ENCODE data around the gene GLIS2.

Gene GLIS2

GRCh38 chr16:4315186-4316107 is at the start of gene GLIS2:
Gene GLIS2 (plus strand): TSS chr16:4316067. CDS start chr16:4332281, 16,214 bp downstream.
- Mint-ChIP-seq H3K4me1 (peaks cover 14 to 31% of the 10 kb centered on the region in 2 donors), H3K27me3 (peaks cover 16 to 37% of the 10 kb centered on the region in 2 donors), H3K9me3 (no peaks in the 10 kb centered on the region), H3K4me3 (peak within 1 kb of the TSS; percentile 81 to 85), H3K27ac (no peak within 1 kb of the TSS), H3K36me3 (no peaks in the 10 kb centered on the region)
- no peak for DNase-seq
- ATAC-seq (replicated peaks), result peak; percentile 14 to 23

GRCh38 chr16:4266372-4266771 is 49.5 kb upstream of the GLIS2 start:
- H3K27ac Mint-ChIP-seq, result peak overlapping the region; percentile 4
- H3K27me3 Mint-ChIP-seq, result no peaks in the 10 kb centered on the region
- peaks cover 23 to 38% of the 10 kb centered on the region in 2 donors for H3K36me3 Mint-ChIP-seq
- no peak overlapping the region for H3K4me3 Mint-ChIP-seq
- DNase-seq (no peak), ATAC-seq (replicated peaks) (no peak)
- peaks cover 0 to 2% of the 10 kb centered on the region in 2 donors for H3K9me3 Mint-ChIP-seq
- peaks cover 17 to 45% of the 10 kb centered on the region in 2 donors for H3K4me1 Mint-ChIP-seq

- no peak overlapping the region for H3K27ac Mint-ChIP-seq
- H3K4me1 Mint-ChIP-seq, result peaks cover 13 to 27% of the 10 kb centered on the region in 2 donors
- H3K36me3 Mint-ChIP-seq, result peaks cover 13 to 18% of the 10 kb centered on the region in 2 donors
- DNase-seq, result no peak
- H3K4me3 Mint-ChIP-seq, result peak overlapping the region in 1 of 2 donors; percentile 20
- H3K27me3 Mint-ChIP-seq, result no peaks in the 10 kb centered on the region
- H3K9me3 Mint-ChIP-seq, result no peaks in the 10 kb centered on the region
- ATAC-seq (replicated peaks), result no peak
Observed at GRCh38 chr16:4270091-4270490, 45.8 kb upstream of the GLIS2 start.

GRCh38 chr16:4270595-4270994 is 45.3 kb upstream of the GLIS2 start:
- Mint-ChIP-seq H3K9me3 (no peaks in the 10 kb centered on the region), H3K4me3 (peak overlapping the region; percentile 92 to 95), H3K4me1 (peaks cover 13 to 27% of the 10 kb centered on the region in 2 donors), H3K27ac (peak overlapping the region; percentile 98), H3K27me3 (no peaks in the 10 kb centered on the region), H3K36me3 (peaks cover 13 to 15% of the 10 kb centered on the region in 2 donors)
- no peak for ATAC-seq (replicated peaks)
- DNase-seq, result no peak

- Mint-ChIP-seq H3K4me3 (peak overlapping the region; percentile 92 to 95), H3K9me3 (no peaks in the 10 kb centered on the region), H3K27ac (peak overlapping the region; percentile 98), H3K36me3 (peaks cover 7 to 11% of the 10 kb centered on the region in 2 donors), H3K4me1 (peaks cover 13 to 27% of the 10 kb centered on the region in 2 donors), H3K27me3 (no peaks in the 10 kb centered on the region)
- DNase-seq (peak; percentile 88), ATAC-seq (replicated peaks) (peak; percentile 84)
Observed at GRCh38 chr16:4271176-4272113, 44.4 kb upstream of the GLIS2 start.

GRCh38 chr16:4272114-4272956 is 43.5 kb upstream of the GLIS2 start:
- Mint-ChIP-seq H3K27me3 (no peaks in the 10 kb centered on the region), H3K9me3 (no peaks in the 10 kb centered on the region), H3K4me3 (peak overlapping the region; percentile 93 to 95), H3K36me3 (peaks cover 7 to 11% of the 10 kb centered on the region in 2 donors), H3K27ac (peak overlapping the region; percentile 94), H3K4me1 (peaks cover 13 to 26% of the 10 kb centered on the region in 2 donors)
- peak; percentile 24 to 33 for ATAC-seq (replicated peaks)
- DNase-seq, result peak; percentile 45

GRCh38 chr16:4273858-4274311 is 42.0 kb upstream of the GLIS2 start:
- Mint-ChIP-seq H3K4me3 (peak overlapping the region; percentile 93 to 95), H3K36me3 (peaks cover 5 to 7% of the 10 kb centered on the region in 2 donors), H3K27ac (peak overlapping the region; percentile 75), H3K27me3 (no peaks in the 10 kb centered on the region), H3K9me3 (no peaks in the 10 kb centered on the region), H3K4me1 (peaks cover 7 to 17% of the 10 kb centered on the region in 2 donors)
- peak; percentile 20 for DNase-seq
- ATAC-seq (replicated peaks), result peak; percentile 19 to 21

GRCh38 chr16:4275861-4276260 is 40.0 kb upstream of the GLIS2 start:
- Mint-ChIP-seq H3K27ac (no peak overlapping the region), H3K4me3 (no peak overlapping the region), H3K36me3 (peaks cover 5 to 7% of the 10 kb centered on the region in 2 donors), H3K27me3 (no peaks in the 10 kb centered on the region), H3K4me1 (peaks cover 4 to 5% of the 10 kb centered on the region in 2 donors), H3K9me3 (peaks cover 2 to 3% of the 10 kb centered on the region in 2 donors)
- ATAC-seq (replicated peaks), result no peak
- DNase-seq, result no peak

GRCh38 chr16:4277987-4278513 is 37.8 kb upstream of the GLIS2 start:
- ATAC-seq (replicated peaks), result no peak
- H3K4me1 Mint-ChIP-seq, result no peaks in the 10 kb centered on the region
- H3K36me3 Mint-ChIP-seq, result no peaks in the 10 kb centered on the region
- H3K4me3 Mint-ChIP-seq, result no peak overlapping the region
- DNase-seq, result no peak
- no peak overlapping the region for H3K27ac Mint-ChIP-seq
- no peaks in the 10 kb centered on the region for H3K27me3 Mint-ChIP-seq
- H3K9me3 Mint-ChIP-seq, result peaks cover 2 to 4% of the 10 kb centered on the region in 2 donors

- Mint-ChIP-seq H3K36me3 (no peaks in the 10 kb centered on the region), H3K9me3 (peaks cover 2 to 4% of the 10 kb centered on the region in 2 donors), H3K4me3 (no peak overlapping the region), H3K27ac (no peak overlapping the region), H3K27me3 (peaks cover 8 to 14% of the 10 kb centered on the region in 2 donors), H3K4me1 (no peaks in the 10 kb centered on the region)
- DNase-seq (no peak), ATAC-seq (replicated peaks) (no peak)
Observed at GRCh38 chr16:4280625-4281024, 35.2 kb upstream of the GLIS2 start.

GRCh38 chr16:4283441-4283840 is 32.4 kb upstream of the GLIS2 start:
- Mint-ChIP-seq H3K9me3 (peaks cover 2 to 4% of the 10 kb centered on the region in 2 donors), H3K4me1 (peaks cover 7 to 8% of the 10 kb centered on the region in 2 donors), H3K27me3 (peaks cover 8 to 14% of the 10 kb centered on the region in 2 donors), H3K27ac (no peak overlapping the region), H3K4me3 (no peak overlapping the region), H3K36me3 (no peaks in the 10 kb centered on the region)
- no peak for ATAC-seq (replicated peaks)
- DNase-seq, result no peak

GRCh38 chr16:4283939-4284338 is 31.9 kb upstream of the GLIS2 start:
- Mint-ChIP-seq H3K36me3 (no peaks in the 10 kb centered on the region), H3K27me3 (peaks cover 8 to 14% of the 10 kb centered on the region in 2 donors), H3K4me1 (peaks cover 9 to 11% of the 10 kb centered on the region in 2 donors), H3K4me3 (no peak overlapping the region), H3K27ac (no peak overlapping the region), H3K9me3 (peaks cover 2 to 4% of the 10 kb centered on the region in 2 donors)
- no peak for ATAC-seq (replicated peaks)
- no peak for DNase-seq

GRCh38 chr16:4285167-4285566 is 30.7 kb upstream of the GLIS2 start:
- peaks cover 9 to 11% of the 10 kb centered on the region in 2 donors for H3K4me1 Mint-ChIP-seq
- peaks cover 2 to 4% of the 10 kb centered on the region in 2 donors for H3K9me3 Mint-ChIP-seq
- no peak for ATAC-seq (replicated peaks)
- no peak for DNase-seq
- H3K27ac Mint-ChIP-seq, result no peak overlapping the region
- no peaks in the 10 kb centered on the region for H3K36me3 Mint-ChIP-seq
- no peak overlapping the region for H3K4me3 Mint-ChIP-seq
- H3K27me3 Mint-ChIP-seq, result peaks cover 8 to 14% of the 10 kb centered on the region in 2 donors
